ENCODE measurements around the gene MYO1D.

Gene MYO1D

GRCh38 chr17:32496395-32497073, 380.4 kb downstream of the MYO1D start:
- H3K27ac ChIP-seq = no peak overlapping the region
- H3K36me3 ChIP-seq = no peaks in the 10 kb centered on the region; the same call in 1 of the 2 replicates
- H3K9me3 ChIP-seq (ENCODE audit: severe bottlenecking) = no peaks in the 10 kb centered on the region
- H3K27me3 ChIP-seq (ENCODE audit: insufficient read depth, low read depth, severe bottlenecking) = no peaks in the 10 kb centered on the region
- H3K4me3 ChIP-seq (ENCODE audit: low read depth, low read length) = no peak overlapping the region; the same call in 1 of the 2 replicates
- TF ChIP-seq CTCF (IDR thresholded peaks at IDR 0.05; ENCODE audit: low read depth, low read length) = no peak
- no peak for DNase-seq

- H3K36me3 ChIP-seq = peaks cover 3% of the 10 kb centered on the region; the same call in 1 of the 2 replicates
- no peak for TF ChIP-seq CTCF (IDR thresholded peaks at IDR 0.05; ENCODE audit: low read depth, low read length)
- peak; percentile 41 for DNase-seq
- no peaks in the 10 kb centered on the region for H3K27me3 ChIP-seq (ENCODE audit: insufficient read depth, low read depth, severe bottlenecking)
- no peak overlapping the region for H3K4me3 ChIP-seq (ENCODE audit: low read depth, low read length)
- H3K27ac ChIP-seq = no peak overlapping the region
- H3K9me3 ChIP-seq (ENCODE audit: severe bottlenecking) = no peaks in the 10 kb centered on the region
Measured at GRCh38 chr17:32495359-32496231, 381.3 kb downstream of the MYO1D start.

GRCh38 chr17:32494621-32495358, 382.1 kb downstream of the MYO1D start:
- H3K27ac ChIP-seq = no peak overlapping the region
- peaks cover 9% of the 10 kb centered on the region for H3K36me3 ChIP-seq
- no peak for DNase-seq
- H3K9me3 ChIP-seq (ENCODE audit: severe bottlenecking) = no peaks in the 10 kb centered on the region
- TF ChIP-seq CTCF (IDR thresholded peaks at IDR 0.05; ENCODE audit: low read depth, low read length) = no peak
- no peak overlapping the region for H3K4me3 ChIP-seq (ENCODE audit: low read depth, low read length)
- no peaks in the 10 kb centered on the region for H3K27me3 ChIP-seq (ENCODE audit: insufficient read depth, low read depth, severe bottlenecking)

- no peak for TF ChIP-seq CTCF (IDR thresholded peaks at IDR 0.05; ENCODE audit: low read depth, low read length)
- no peak overlapping the region for H3K4me3 ChIP-seq (ENCODE audit: low read depth, low read length)
- peaks cover 16% of the 10 kb centered on the region for H3K36me3 ChIP-seq
- DNase-seq = no peak
- H3K27ac ChIP-seq = no peak overlapping the region
- no peaks in the 10 kb centered on the region for H3K9me3 ChIP-seq (ENCODE audit: severe bottlenecking)
- H3K27me3 ChIP-seq (ENCODE audit: insufficient read depth, low read depth, severe bottlenecking) = no peaks in the 10 kb centered on the region
Measured at GRCh38 chr17:32493976-32494513, 382.9 kb downstream of the MYO1D start.

GRCh38 chr17:32493571-32493970, 383.4 kb downstream of the MYO1D start:
- H3K4me3 ChIP-seq (ENCODE audit: low read depth, low read length) = no peak overlapping the region
- peaks cover 21% of the 10 kb centered on the region for H3K36me3 ChIP-seq
- TF ChIP-seq CTCF (IDR thresholded peaks at IDR 0.05; ENCODE audit: low read depth, low read length) = no peak
- no peak overlapping the region for H3K27ac ChIP-seq
- no peak for DNase-seq
- no peaks in the 10 kb centered on the region for H3K9me3 ChIP-seq (ENCODE audit: severe bottlenecking)
- H3K27me3 ChIP-seq (ENCODE audit: insufficient read depth, low read depth, severe bottlenecking) = no peaks in the 10 kb centered on the region

All from WERI-Rb-1 (cell line).